ENCODE results near the gene SEC22C.

DNA sequence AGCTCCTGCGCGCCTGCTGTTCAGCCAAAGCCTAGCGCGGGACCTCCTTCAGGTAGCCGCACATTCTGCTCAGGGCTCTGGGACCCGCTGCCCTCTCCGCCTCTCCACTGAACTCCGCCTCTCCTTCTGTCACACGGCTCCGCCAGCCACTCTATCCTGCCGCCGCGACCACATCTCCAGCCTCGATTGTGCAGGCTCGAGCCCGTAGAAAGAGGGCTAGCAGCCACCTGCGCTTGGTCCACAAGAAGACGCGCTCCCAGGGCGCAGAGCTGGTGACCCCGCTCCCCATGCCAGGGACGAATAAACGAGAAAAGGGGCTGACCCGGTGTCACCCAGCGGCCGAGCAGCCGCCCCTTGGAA lies 80.5 kb downstream of the SEC22C start:
- TF ChIP-seq EZH2phosphoT487 (IDR thresholded peaks at IDR 0.05; ENCODE audit: low read depth): no peak
- TF ChIP-seq, protein P1, sequence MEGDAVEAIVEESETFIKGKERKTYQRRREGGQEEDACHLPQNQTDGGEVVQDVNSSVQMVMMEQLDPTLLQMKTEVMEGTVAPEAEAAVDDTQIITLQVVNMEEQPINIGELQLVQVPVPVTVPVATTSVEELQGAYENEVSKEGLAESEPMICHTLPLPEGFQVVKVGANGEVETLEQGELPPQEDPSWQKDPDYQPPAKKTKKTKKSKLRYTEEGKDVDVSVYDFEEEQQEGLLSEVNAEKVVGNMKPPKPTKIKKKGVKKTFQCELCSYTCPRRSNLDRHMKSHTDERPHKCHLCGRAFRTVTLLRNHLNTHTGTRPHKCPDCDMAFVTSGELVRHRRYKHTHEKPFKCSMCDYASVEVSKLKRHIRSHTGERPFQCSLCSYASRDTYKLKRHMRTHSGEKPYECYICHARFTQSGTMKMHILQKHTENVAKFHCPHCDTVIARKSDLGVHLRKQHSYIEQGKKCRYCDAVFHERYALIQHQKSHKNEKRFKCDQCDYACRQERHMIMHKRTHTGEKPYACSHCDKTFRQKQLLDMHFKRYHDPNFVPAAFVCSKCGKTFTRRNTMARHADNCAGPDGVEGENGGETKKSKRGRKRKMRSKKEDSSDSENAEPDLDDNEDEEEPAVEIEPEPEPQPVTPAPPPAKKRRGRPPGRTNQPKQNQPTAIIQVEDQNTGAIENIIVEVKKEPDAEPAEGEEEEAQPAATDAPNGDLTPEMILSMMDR (IDR thresholded peaks at IDR 0.05; ENCODE audit: low read depth, low read length): no peak
